K562 (cell line): ENCODE data around the gene NFIB. TPM values are rescaled to one million over a fixed set of nuclear protein-coding genes. Genes with fewer than 3 reads are reported as not detected.

Experiments used
- ATAC-seq: fragments of 200-7000 bp; cut with Tn5 transposase; 3 replicates; pipeline ENCODE4 v1.9.1; 2020; ENCODE audit warnings: moderate library complexity
- BruUV-seq: library from RNA; stranded (reverse); fragments of 400-500 nt; replicated peaks from 2 replicates; lab custom pipeline; 2021; lab: Mats Ljungman, UMichigan
- CTCF ChIA-PET: fragments of 300-600 bp; formaldehyde crosslinking; extraction: SDS; loops from one replicate; lab custom pipeline; 2021; ENCODE audit warnings: low intra/inter-chr PET ratio; lab: Yijun Ruan, JAX
- POLR2A ChIA-PET: fragments of 300-600, 350-650 bp; sonication (Branson Sonifier 250); formaldehyde crosslinking; extraction: SDS; loops from one replicate; lab custom pipeline; 2021; ENCODE audit warnings: antibody characterized with exemption, inconsistent platforms; lab: Yijun Ruan, JAX
- DNase-seq, 4 experiments: peaks; one replicate each; pipeline versions ENCODE4 v3.0.0 to v3.0.0-alpha.2; 2011 to 2018; ENCODE audit warnings: low spot score in 3 of 4, mixed read lengths in 3 of 4; ENCODE audit errors: extremely low read depth in 1 of 4
- FAIRE-seq: peaks from 2 replicates; lab custom pipeline; 2011; peaks lifted over from hg19 to GRCh38; lab: Jason Lieb, UNC
- H2AFZ ChIP-seq: 2 replicates; pipeline ENCODE4 v1.6.0; 2011; ENCODE audit warnings: low read depth, low read length, control low read depth, inconsistent platforms
- H3K27ac ChIP-seq: fragments of 200-600 bp; 3 replicates; pipeline ENCODE4 v1.8.0; 2011; ENCODE audit warnings: low read depth, mild to moderate bottlenecking, control low read depth, inconsistent platforms, low read length, moderate library complexity, mixed read lengths; ENCODE audit errors: extremely low read depth
- H3K27me3 ChIP-seq, 2 experiments: fragments of 300-600 bp in 1 of 2; 2 replicates in 1 of 2; 3 replicates in 1 of 2; pipeline versions ENCODE4 v1.6.0 to v1.8.0; 2011; ENCODE audit warnings: inconsistent platforms in 2 of 2, low read length in 2 of 2, mild to moderate bottlenecking in 1 of 2, mixed read lengths in 1 of 2, moderate library complexity in 1 of 2; ENCODE audit not compliant: control insufficient read depth in 2 of 2, insufficient read depth in 2 of 2
- H3K36me3 ChIP-seq: fragments of 300-600 bp; 3 replicates; pipeline ENCODE4 v1.8.0; 2011; ENCODE audit warnings: mild to moderate bottlenecking, low read length, inconsistent platforms; ENCODE audit not compliant: control insufficient read depth, insufficient read depth
- H3K4me1 ChIP-seq, 2 experiments: fragments of 200-600 bp in 1 of 2; replicated peaks in 1 of 2; 2 replicates in 1 of 2; 3 replicates in 1 of 2; pipeline versions ENCODE4 v1.5.1 to v1.8.0; 2011; ENCODE audit warnings: inconsistent platforms in 2 of 2, low read length in 2 of 2, mild to moderate bottlenecking in 1 of 2, mixed read lengths in 1 of 2, moderate library complexity in 1 of 2; ENCODE audit not compliant: control insufficient read depth in 2 of 2, insufficient read depth in 2 of 2
- H3K4me2 ChIP-seq: 2 replicates; pipeline ENCODE4 v1.6.1; 2011; ENCODE audit warnings: low read length, control low read depth, inconsistent platforms, mixed read lengths; ENCODE audit not compliant: insufficient read depth
- H3K4me3 ChIP-seq: fragments of 200-600 bp; sonication (generic), shearing (Covaris generic); 2 replicates; pipeline ENCODE4 v1.5.1; 2016; ENCODE audit warnings: control low read depth, inconsistent platforms
- H3K79me2 ChIP-seq: fragments of 200-600 bp; 3 replicates; pipeline ENCODE4 v1.8.0; 2011; ENCODE audit warnings: low read length, inconsistent platforms; ENCODE audit not compliant: control insufficient read depth, insufficient read depth
- H3K9ac ChIP-seq, 2 experiments: 2 replicates each; pipeline versions ENCODE4 v1.6.0 to v1.6.1; 2011; ENCODE audit warnings: low read depth in 2 of 2, low read length in 2 of 2, control low read depth in 1 of 2, inconsistent platforms in 1 of 2, mild to moderate bottlenecking in 1 of 2, mixed read lengths in 1 of 2; ENCODE audit not compliant: insufficient read depth in 1 of 2
- H3K9me1 ChIP-seq: one replicate; pipeline ENCODE4 v1.6.0; 2011; ENCODE audit warnings: inconsistent platforms, mild to moderate bottlenecking, low read length, moderate library complexity; ENCODE audit not compliant: control insufficient read depth, insufficient read depth
- H3K9me3 ChIP-seq: replicated peaks from 2 replicates; pipeline ENCODE4 v1.5.1; 2011; ENCODE audit warnings: low read depth, low read length, inconsistent platforms; ENCODE audit not compliant: control insufficient read depth, insufficient read depth
- H4K20me1 ChIP-seq: replicated peaks from 2 replicates; pipeline ENCODE4 v1.6.1; 2011; ENCODE audit warnings: low read length, inconsistent platforms, mixed read lengths; ENCODE audit not compliant: control insufficient read depth, insufficient read depth
- AFF1 ChIP-seq, 2 experiments: fragments of 450-650 bp; IDR thresholded peaks; 2 replicates each; pipeline ENCODE4 v1.6.1; 2018; ENCODE audit warnings: mild to moderate bottlenecking in 2 of 2, low read depth in 1 of 2; ENCODE audit not compliant: partially characterized antibody in 2 of 2
- CTCF ChIP-seq, 3 experiments: IDR thresholded peaks in 2 of 3; conservative IDR thresholded peaks in 1 of 3; 2 replicates each; pipeline ENCODE4 v1.5.1; 2011 to 2012; ENCODE audit warnings: low read length in 3 of 3, mild to moderate bottlenecking in 3 of 3, control low read depth in 2 of 3, improper control_type of control experiment in 1 of 3, inconsistent platforms in 1 of 3, low read depth in 1 of 3, mixed read lengths in 1 of 3, moderate library complexity in 1 of 3; ENCODE audit not compliant: insufficient read depth in 2 of 3
- EWSR1 ChIP-seq: fragments of 450-650 bp; IDR thresholded peaks from 2 replicates; pipeline ENCODE4 v1.6.1; 2018; ENCODE audit warnings: borderline replicate concordance, mild to moderate bottlenecking, low read depth, moderate library complexity; ENCODE audit not compliant: partially characterized antibody
- FOXM1 ChIP-seq, 2 experiments: fragments of 450-650 bp in 1 of 2; sonication (generic) in 1 of 2; formaldehyde crosslinking in 1 of 2; IDR thresholded peaks; 2 replicates each; pipeline versions ENCODE4 v1.6.1 to v1.9.0; 2017 to 2022; ENCODE audit warnings: low read depth in 2 of 2, mild to moderate bottlenecking in 2 of 2, missing genetic modification reagents in 1 of 2, moderate library complexity in 1 of 2
- KAT7 ChIP-seq: sonication (generic); formaldehyde crosslinking; IDR thresholded peaks from 2 replicates; pipeline ENCODE4 v1.8.0; 2022; ENCODE audit warnings: missing genetic modification reagents, mild to moderate bottlenecking, borderline replicate concordance
- KAT8 ChIP-seq: fragments of 450-650 bp; IDR thresholded peaks from 2 replicates; pipeline ENCODE4 v1.6.1; 2016; ENCODE audit warnings: low read depth, mild to moderate bottlenecking
- PREB ChIP-seq: sonication (generic); formaldehyde crosslinking; IDR thresholded peaks from 2 replicates; pipeline ENCODE4 v1.8.1; 2023; ENCODE audit warnings: mild to moderate bottlenecking, missing genetic modification reagents
- RNF2 ChIP-seq: sonication (generic); IDR thresholded peaks from 2 replicates; pipeline ENCODE4 v1.6.1; 2016
- TGIF2 ChIP-seq: sonication (generic); formaldehyde crosslinking; IDR thresholded peaks from 2 replicates; pipeline ENCODE4 v1.8.1; 2022; ENCODE audit warnings: mild to moderate bottlenecking, missing genetic modification reagents, moderate library complexity
- TSHZ1 ChIP-seq: fragments of 250-450 bp; sonication (Bioruptor Pico); IDR thresholded peaks from 2 replicates; pipeline ENCODE4 v1.4.0; 2020; ENCODE audit warnings: mild to moderate bottlenecking, moderate library complexity
- ZNF165 ChIP-seq: fragments of 250-450 bp; sonication (Bioruptor Pico); IDR thresholded peaks from 2 replicates; pipeline ENCODE4 v1.4.0; 2020; ENCODE audit warnings: borderline replicate concordance
- ZNF668 ChIP-seq: fragments of 250-450 bp; sonication (Bioruptor Pico); IDR thresholded peaks from 2 replicates; pipeline ENCODE4 v1.8.0; 2022; ENCODE audit warnings: mild to moderate bottlenecking, inconsistent platforms
- WGBS: fragments of 100-300 bp; shearing (Covaris generic); methylation state at CpG from one replicate; pipeline ENCODE4 v1.1.6; 2016; ENCODE audit warnings: low coverage, mixed read lengths; ENCODE audit not compliant: insufficient coverage; ENCODE audit errors: missing lambda C conversion rate; 5-methylcytosine and 5-hydroxymethylcytosine counted together
- in situ Hi-C: fragments of 300-500 bp; cut with MboI; formaldehyde crosslinking; loops from 4 replicates; pipeline ENCODE4 v1.15.0; 2018; ENCODE audit warnings: inconsistent platforms, mixed read lengths
- intact Hi-C: fragments of 100-400 bp; cut with micrococcal nuclease; formaldehyde crosslinking; loops from 2 replicates; pipeline ENCODE4 v1.14.2; 2022
- polyA plus RNA-seq, 8 experiments: library from polyadenylated mRNA; depleted of rRNA in 4 of 8; stranded (reverse) in 5 of 8; unstranded in 3 of 8; fragments of >200 nt; fragmentation: Nextera tagmentation in 2 of 8; fragmentation: Illumina TruSeq in 1 of 8; extraction: Ambion mirVana in 2 of 8; extraction: Trizol in 1 of 8; gene quantifications; 2 replicates each; pipeline versions ENCODE4 v1.2.1 to v1.2.3, GENCODE V29; 2011 to 2014; ENCODE audit warnings: inconsistent platforms in 1 of 8, missing spikeins in 1 of 8
- total RNA-seq, 7 experiments: library from RNA; depleted of rRNA in 6 of 7; stranded (reverse); fragments of >200 nt in 6 of 7; fragmentation: Illumina TruSeq in 2 of 7; extraction: Trizol in 2 of 7; gene quantifications; 2 replicates each; pipeline versions ENCODE4 v1.2.1 to v1.2.3, GENCODE V29; 2011 to 2021; ENCODE audit warnings: low replicate concordance in 1 of 7

Gene NFIB
- total and polyA plus RNA-seq, 9 of the 15 experiments (the other 6 are each of a cell fraction or from before 2014, with no cell fraction given): 1.2 to 3.3 (median 1.9) TPM

GRCh38 chr9:14132775-14133174, 181.2 kb downstream of the NFIB start:
- Histone ChIP-seq H3K9me1 (no peaks in the 10 kb centered on the region), H2AFZ (no peak overlapping the region), H3K36me3 (no peaks in the 10 kb centered on the region), H3K4me2 (no peak overlapping the region), H3K9me3 (no peaks in the 10 kb centered on the region), H3K4me1 (no peaks in the 10 kb centered on the region), H3K27ac (no peak overlapping the region), H3K9ac (no peak overlapping the region), H3K27me3 (no peaks in the 10 kb centered on the region), H4K20me1 (no peaks in the 10 kb centered on the region), H3K79me2 (no peaks in the 10 kb centered on the region), H3K4me3 (no peak overlapping the region)
- intact Hi-C loops (no loop called here), in situ Hi-C loops (no loop called here)
- BruUV-seq: no TSS peak
- ChIA-PET CTCF (no interaction called here), POLR2A (no interaction called here)
- ATAC-seq (no peak), DNase-seq (no peak), FAIRE-seq (no peak)
- 0% methylated on average over 1 of the region's 2 CpGs for WGBS
- no peak for TF ChIP-seq TGIF2
- no peak for TF ChIP-seq FOXM1 (IDR thresholded peaks at IDR 0.05; ENCODE audit: low read depth)
- no peak for TF ChIP-seq FOXM1 (CRISPR knock-in tag; IDR thresholded peaks at IDR 0.05; ENCODE audit: low read depth)
- no peak for TF ChIP-seq RNF2
- no peak for TF ChIP-seq PREB (CRISPR knock-in tag)
- TF ChIP-seq KAT7 (CRISPR knock-in tag): no peak
- no peak for TF ChIP-seq CTCF (IDR thresholded peaks at IDR 0.05 in 2 of 3, conservative IDR thresholded peaks at IDR 0.05 in 1 of 3; ENCODE audit: insufficient read depth in 2 of 3, low read depth in 1 of 3, low read length in 3 of 3)
- no peak for TF ChIP-seq ZNF165 (CRISPR knock-in tag)
- no peak for TF ChIP-seq KAT8
- no peak for TF ChIP-seq ZNF668 (CRISPR knock-in tag)
- no peak for TF ChIP-seq EWSR1
- TF ChIP-seq AFF1 (IDR thresholded peaks at IDR 0.05; ENCODE audit: low read depth in 1 of 2, partially characterized antibody in 2 of 2): no peak
- no peak for TF ChIP-seq TSHZ1 (CRISPR knock-in tag)
